OCI-LY1 (cell line): ENCODE results near the gene PTPRN2.

Source experiments
- H2AFZ ChIP-seq: fragments of 200-600 bp; sonication (generic), shearing (Covaris generic); 2 replicates; pipeline ENCODE4 v1.6.0; 2014; ENCODE audit warnings: antibody characterized with exemption, mild to moderate bottlenecking, low read length
- H3F3A ChIP-seq: fragments of 200-600 bp; sonication (generic), shearing (Covaris generic); 2 replicates; pipeline ENCODE4 v1.6.0; 2014; ENCODE audit warnings: mild to moderate bottlenecking, antibody characterized with exemption, low read length, moderate library complexity; ENCODE audit not compliant: insufficient read depth
- H3K27ac ChIP-seq: fragments of 200-600 bp; sonication (generic); 2 replicates; pipeline ENCODE4 v1.5.1; 2014; ENCODE audit warnings: low read length, mixed run types, mild to moderate bottlenecking, low read depth; ENCODE audit not compliant: poor library complexity, severe bottlenecking
- H3K27me3 ChIP-seq: fragments of 200-600 bp; sonication (generic); 2 replicates; pipeline ENCODE4 v1.6.0; 2014; ENCODE audit warnings: antibody characterized with exemption, mild to moderate bottlenecking, low read length, moderate library complexity; ENCODE audit not compliant: insufficient read depth
- H3K36me3 ChIP-seq: fragments of 200-600 bp; sonication (generic); 2 replicates; pipeline ENCODE4 v1.6.1; 2014; ENCODE audit warnings: mild to moderate bottlenecking, antibody characterized with exemption, low read length, moderate library complexity, mixed read lengths; ENCODE audit not compliant: insufficient read depth
- H3K4me1 ChIP-seq: fragments of 200-600 bp; sonication (generic); 2 replicates; pipeline ENCODE4 v1.5.1; 2014; ENCODE audit warnings: mild to moderate bottlenecking, low read length, moderate library complexity; ENCODE audit not compliant: insufficient read depth, severe bottlenecking
- H3K4me2 ChIP-seq: fragments of 200-600 bp; sonication (generic), shearing (Covaris generic); 2 replicates; pipeline ENCODE4 v1.6.1; 2014; ENCODE audit warnings: low read length
- H3K4me3 ChIP-seq: fragments of 200-600 bp; sonication (generic); 2 replicates; pipeline ENCODE4 v1.5.1; 2014; ENCODE audit warnings: low read length, low read depth, mild to moderate bottlenecking, mixed read lengths; ENCODE audit not compliant: poor library complexity, severe bottlenecking
- H3K79me2 ChIP-seq: fragments of 200-600 bp; shearing (Covaris generic); 2 replicates; pipeline ENCODE4 v1.6.1; 2016; ENCODE audit warnings: mixed run types, low read length, mixed read lengths; ENCODE audit not compliant: insufficient read depth
- H3K9ac ChIP-seq: fragments of 200-600 bp; sonication (generic), shearing (Covaris generic); 2 replicates; pipeline ENCODE4 v1.6.1; 2014; ENCODE audit warnings: mild to moderate bottlenecking, low read length, mixed read lengths
- H3K9me2 ChIP-seq: fragments of 200-600 bp; sonication (generic), shearing (Covaris generic); 2 replicates; pipeline ENCODE4 v1.6.1; 2014; ENCODE audit warnings: low read depth, mild to moderate bottlenecking, low read length, mixed read lengths
- H3K9me3 ChIP-seq: fragments of 200-600 bp; shearing (Covaris generic); 2 replicates; pipeline ENCODE4 v1.6.1; 2014; ENCODE audit warnings: low read length, mixed read lengths
- H4K20me1 ChIP-seq: fragments of 200-600 bp; sonication (generic), shearing (Covaris generic); 2 replicates; pipeline ENCODE4 v1.6.0; 2016; ENCODE audit warnings: mild to moderate bottlenecking, low read length; ENCODE audit not compliant: insufficient read depth
- CTCF ChIP-seq: fragments of 200-600 bp; sonication (generic), shearing (Covaris generic); IDR thresholded peaks from 2 replicates; pipeline ENCODE4 v1.5.1; 2017; ENCODE audit warnings: mild to moderate bottlenecking, antibody characterized with exemption, low read length, moderate library complexity, mixed read lengths
- EZH2 ChIP-seq: fragments of 200-600 bp; sonication (generic), shearing (Covaris generic); IDR thresholded peaks from 2 replicates; pipeline ENCODE4 v1.8.0; 2017; ENCODE audit warnings: borderline replicate concordance, mixed run types, mild to moderate bottlenecking, antibody characterized with exemption, low read length, moderate library complexity, mixed read lengths

Gene PTPRN2

GRCh38 chr7:158446706-158447105 is 140.9 kb downstream of the PTPRN2 start:
- Histone ChIP-seq H3K36me3 (no peaks in the 10 kb centered on the region), H3K27me3 (peaks cover 4% of the 10 kb centered on the region), H3K9me2 (no peaks in the 10 kb centered on the region), H3F3A (no peaks in the 10 kb centered on the region), H3K27ac (no peak overlapping the region), H3K9me3 (no peaks in the 10 kb centered on the region), H3K4me1 (no peaks in the 10 kb centered on the region), H3K4me2 (no peak overlapping the region), H3K9ac (no peak overlapping the region), H2AFZ (no peak overlapping the region), H4K20me1 (no peaks in the 10 kb centered on the region), H3K79me2 (no peaks in the 10 kb centered on the region), H3K4me3 (no peak overlapping the region)
- no peak for TF ChIP-seq EZH2
- TF ChIP-seq CTCF: no peak

GRCh38 chr7:158446281-158446680 is 141.3 kb downstream of the PTPRN2 start:
- no peaks in the 10 kb centered on the region for H3K36me3 ChIP-seq
- no peak overlapping the region for H2AFZ ChIP-seq
- H3K4me1 ChIP-seq: no peaks in the 10 kb centered on the region
- no peak overlapping the region for H3K4me3 ChIP-seq
- H3K79me2 ChIP-seq: no peaks in the 10 kb centered on the region
- TF ChIP-seq CTCF (no peak), EZH2 (no peak)
- H4K20me1 ChIP-seq: no peaks in the 10 kb centered on the region
- H3K4me2 ChIP-seq: no peak overlapping the region
- H3K9me2 ChIP-seq: no peaks in the 10 kb centered on the region
- no peak overlapping the region for H3K9ac ChIP-seq
- H3F3A ChIP-seq: no peaks in the 10 kb centered on the region
- H3K27me3 ChIP-seq: peaks cover 4% of the 10 kb centered on the region
- H3K9me3 ChIP-seq: no peaks in the 10 kb centered on the region
- no peak overlapping the region for H3K27ac ChIP-seq

GRCh38 chr7:158445421-158446175 is 142.0 kb downstream of the PTPRN2 start:
- H2AFZ ChIP-seq: no peak overlapping the region
- no peaks in the 10 kb centered on the region for H3K4me1 ChIP-seq
- no peak overlapping the region for H3K9ac ChIP-seq
- H3K27ac ChIP-seq: no peak overlapping the region
- TF ChIP-seq EZH2 (no peak), CTCF (no peak)
- H3K36me3 ChIP-seq: no peaks in the 10 kb centered on the region
- no peaks in the 10 kb centered on the region for H3K9me3 ChIP-seq
- H3K27me3 ChIP-seq: peaks cover 4% of the 10 kb centered on the region
- no peak overlapping the region for H3K4me2 ChIP-seq
- H3K79me2 ChIP-seq: no peaks in the 10 kb centered on the region
- no peaks in the 10 kb centered on the region for H3F3A ChIP-seq
- no peaks in the 10 kb centered on the region for H4K20me1 ChIP-seq
- H3K9me2 ChIP-seq: no peaks in the 10 kb centered on the region
- H3K4me3 ChIP-seq: no peak overlapping the region
